ENCODE data around the gene TSPAN9.

The TSPAN9 gene

GRCh38 chr12:3305904-3306619 is 228.9 kb downstream of the TSPAN9 start:
- DNase-seq: no peak

- DNase-seq: no peak
Measured at GRCh38 chr12:3307389-3307788, 230.2 kb downstream of the TSPAN9 start.

GRCh38 chr12:3308063-3308462 is 230.9 kb downstream of the TSPAN9 start:
- DNase-seq: no peak

- no peak for DNase-seq
Measured at GRCh38 chr12:3308609-3309008, 231.4 kb downstream of the TSPAN9 start.

- DNase-seq: no peak
Measured at GRCh38 chr12:3309805-3310204, 232.6 kb downstream of the TSPAN9 start.

GRCh38 chr12:3310271-3311026 is 233.3 kb downstream of the TSPAN9 start:
- no peak for DNase-seq

- DNase-seq: peak in 1 of 2 experiments; percentile 12
Measured at GRCh38 chr12:3311027-3311402, 233.8 kb downstream of the TSPAN9 start.

- no peak for DNase-seq
Measured at GRCh38 chr12:3311491-3312103, 234.4 kb downstream of the TSPAN9 start.

- no peak for DNase-seq
Measured at GRCh38 chr12:3313066-3313465, 235.9 kb downstream of the TSPAN9 start.

GRCh38 chr12:3313675-3314663 is 236.8 kb downstream of the TSPAN9 start:
- DNase-seq: no peak

GRCh38 chr12:3315201-3315661 is 238.1 kb downstream of the TSPAN9 start:
- DNase-seq: no peak

- DNase-seq: no peak
Measured at GRCh38 chr12:3316776-3317480, 239.7 kb downstream of the TSPAN9 start.

GRCh38 chr12:3317481-3317815 is 240.3 kb downstream of the TSPAN9 start:
- DNase-seq: no peak

- no peak for DNase-seq
Measured at GRCh38 chr12:3317841-3318501, 240.8 kb downstream of the TSPAN9 start.

- no peak for DNase-seq
Measured at GRCh38 chr12:3319723-3320492, 242.7 kb downstream of the TSPAN9 start.

GRCh38 chr12:3320881-3321509 is 243.8 kb downstream of the TSPAN9 start:
- DNase-seq: no peak

- no peak for DNase-seq
Measured at GRCh38 chr12:3321881-3322280, 244.7 kb downstream of the TSPAN9 start.

GRCh38 chr12:3323002-3323685 is 246.0 kb downstream of the TSPAN9 start:
- DNase-seq: no peak

- no peak for DNase-seq
Measured at GRCh38 chr12:3325736-3326135, 248.6 kb downstream of the TSPAN9 start.
